Body of pancreas (tissue), 4 donors: ENCODE data around the gene LYRM7.

Source experiments
- POLR2A ChIP-seq, 3 donors: fragments of 450-650 bp; IDR thresholded peaks; one replicate each; pipeline ENCODE4 v1.6.1; 2016; ENCODE audit warnings: antibody characterized with exemption in 3 of 3, mild to moderate bottlenecking in 2 of 3
- TF ChIP-seq, protein P1 (sequence below), 7 experiments: fragments of 450-650 bp in 4 of 7; fragments of 200-600 bp in 3 of 7; sonication (generic) in 3 of 7; IDR thresholded peaks; one replicate each; pipeline ENCODE4 v1.5.1; 2016 to 2019; ENCODE audit warnings: antibody characterized with exemption in 7 of 7

DNA sequence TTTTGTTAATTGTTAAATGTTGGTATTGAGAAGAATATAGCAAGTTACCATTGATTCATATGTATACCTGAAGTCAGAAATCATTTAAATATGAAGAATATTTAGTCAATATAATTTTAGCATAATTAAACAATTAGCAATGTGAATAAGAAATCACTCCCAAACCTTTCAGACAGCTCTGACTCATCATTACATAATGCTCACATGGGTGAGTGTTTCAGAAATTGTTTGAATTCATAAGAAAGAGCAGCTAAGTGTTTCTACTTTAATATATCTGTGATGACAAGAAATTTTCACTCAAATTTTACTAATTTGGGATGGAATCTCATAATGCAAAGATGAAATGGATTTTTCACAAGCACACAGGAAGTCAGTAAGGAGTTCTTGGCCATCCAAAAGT, 51.1 kb downstream of the LYRM7 start:
- TF ChIP-seq POLR2A (IDR thresholded peaks at IDR 0.05): no peak
- TF ChIP-seq, protein P1, sequence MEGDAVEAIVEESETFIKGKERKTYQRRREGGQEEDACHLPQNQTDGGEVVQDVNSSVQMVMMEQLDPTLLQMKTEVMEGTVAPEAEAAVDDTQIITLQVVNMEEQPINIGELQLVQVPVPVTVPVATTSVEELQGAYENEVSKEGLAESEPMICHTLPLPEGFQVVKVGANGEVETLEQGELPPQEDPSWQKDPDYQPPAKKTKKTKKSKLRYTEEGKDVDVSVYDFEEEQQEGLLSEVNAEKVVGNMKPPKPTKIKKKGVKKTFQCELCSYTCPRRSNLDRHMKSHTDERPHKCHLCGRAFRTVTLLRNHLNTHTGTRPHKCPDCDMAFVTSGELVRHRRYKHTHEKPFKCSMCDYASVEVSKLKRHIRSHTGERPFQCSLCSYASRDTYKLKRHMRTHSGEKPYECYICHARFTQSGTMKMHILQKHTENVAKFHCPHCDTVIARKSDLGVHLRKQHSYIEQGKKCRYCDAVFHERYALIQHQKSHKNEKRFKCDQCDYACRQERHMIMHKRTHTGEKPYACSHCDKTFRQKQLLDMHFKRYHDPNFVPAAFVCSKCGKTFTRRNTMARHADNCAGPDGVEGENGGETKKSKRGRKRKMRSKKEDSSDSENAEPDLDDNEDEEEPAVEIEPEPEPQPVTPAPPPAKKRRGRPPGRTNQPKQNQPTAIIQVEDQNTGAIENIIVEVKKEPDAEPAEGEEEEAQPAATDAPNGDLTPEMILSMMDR (IDR thresholded peaks at IDR 0.05): no peak
